Trophoblast cell (in vitro differentiated cells and primary cell): ENCODE results near the gene ZNF397. TPM values are rescaled to one million over a fixed set of nuclear protein-coding genes. Genes with fewer than 3 reads are reported as not detected.
A peak's percentile ranks its signal among the peaks of the same experiment; 100 is the strongest.

ENCODE experiments used
- DNase-seq, 2 donors: peaks; one replicate each; pipeline ENCODE4 v3.0.0-alpha.2; 2016
- H2AFZ ChIP-seq: 2 replicates; pipeline ENCODE4 v1.6.1; 2013; ENCODE audit warnings: low read length, moderate library complexity, mild to moderate bottlenecking; ENCODE audit not compliant: insufficient read depth, poor library complexity
- H2AK5ac ChIP-seq: 2 replicates; pipeline ENCODE4 v1.6.1; 2013; ENCODE audit warnings: mild to moderate bottlenecking, low read length
- H2BK120ac ChIP-seq: 2 replicates; pipeline ENCODE4 v1.6.1; 2013; ENCODE audit warnings: low read length, mild to moderate bottlenecking, moderate library complexity; ENCODE audit not compliant: insufficient read depth, poor library complexity
- H2BK12ac ChIP-seq: 2 replicates; pipeline ENCODE4 v1.6.1; 2013; ENCODE audit warnings: mild to moderate bottlenecking, low read length, moderate library complexity
- H2BK5ac ChIP-seq: 2 replicates; pipeline ENCODE4 v1.6.1; 2013; ENCODE audit warnings: low read length, low read depth, moderate library complexity, mild to moderate bottlenecking; ENCODE audit not compliant: poor library complexity
- H3K14ac ChIP-seq: 2 replicates; pipeline ENCODE4 v1.6.1; 2013; ENCODE audit warnings: mild to moderate bottlenecking, low read length
- H3K18ac ChIP-seq: 2 replicates; pipeline ENCODE4 v1.6.1; 2013; ENCODE audit warnings: mild to moderate bottlenecking, low read length
- H3K23ac ChIP-seq: 2 replicates; pipeline ENCODE4 v1.6.1; 2013; ENCODE audit warnings: low read length
- H3K27ac ChIP-seq: 2 replicates; pipeline ENCODE4 v1.5.1; 2013; ENCODE audit warnings: low read depth, mild to moderate bottlenecking, inconsistent platforms, low read length, moderate library complexity
- H3K27me3 ChIP-seq: 2 replicates; pipeline ENCODE4 v1.6.1; 2013; ENCODE audit warnings: inconsistent platforms, mild to moderate bottlenecking, low read length, moderate library complexity; ENCODE audit not compliant: insufficient read depth
- H3K36me3 ChIP-seq, 2 experiments: 1 replicate in 1 of 2; 2 replicates in 1 of 2; pipeline ENCODE4 v1.6.1; 2013; ENCODE audit warnings: low read length in 2 of 2, mild to moderate bottlenecking in 2 of 2, moderate library complexity in 1 of 2; ENCODE audit not compliant: insufficient read depth in 2 of 2, control insufficient read depth in 1 of 2
- H3K4ac ChIP-seq: 2 replicates; pipeline ENCODE4 v1.6.1; 2013; ENCODE audit warnings: low read depth, mild to moderate bottlenecking, low read length, moderate library complexity
- H3K4me1 ChIP-seq, 2 experiments: 1 replicate in 1 of 2; 2 replicates in 1 of 2; pipeline ENCODE4 v1.6.1; 2013; ENCODE audit warnings: low read length in 2 of 2, mild to moderate bottlenecking in 2 of 2, moderate library complexity in 1 of 2; ENCODE audit not compliant: insufficient read depth in 2 of 2, control insufficient read depth in 1 of 2
- H3K4me2 ChIP-seq: 2 replicates; pipeline ENCODE4 v1.6.1; 2013; ENCODE audit warnings: inconsistent platforms, mild to moderate bottlenecking, low read length, moderate library complexity
- H3K4me3 ChIP-seq: 2 replicates; pipeline ENCODE4 v1.5.1; 2013; ENCODE audit warnings: mild to moderate bottlenecking, low read depth, low read length, inconsistent platforms
- H3K79me1 ChIP-seq: one replicate; pipeline ENCODE4 v1.6.1; 2013; ENCODE audit warnings: low read length
- H3K79me2 ChIP-seq: 2 replicates; pipeline ENCODE4 v1.6.1; 2013; ENCODE audit warnings: low read length, mild to moderate bottlenecking; ENCODE audit not compliant: control insufficient read depth, insufficient read depth, poor library complexity
- H3K9ac ChIP-seq: 2 replicates; pipeline ENCODE4 v1.6.1; 2013; ENCODE audit warnings: mild to moderate bottlenecking, low read length
- H3K9me3 ChIP-seq: 2 replicates; pipeline ENCODE4 v1.6.1; 2013; ENCODE audit warnings: low read depth, mild to moderate bottlenecking, control low read depth, inconsistent platforms, low read length; ENCODE audit not compliant: insufficient read depth
- H4K12ac ChIP-seq: 2 replicates; pipeline ENCODE4 v1.6.1; 2013; ENCODE audit warnings: low read depth, mild to moderate bottlenecking, low read length, moderate library complexity
- H4K8ac ChIP-seq: 2 replicates; pipeline ENCODE4 v1.6.1; 2013; ENCODE audit warnings: low read depth, mild to moderate bottlenecking, low read length, moderate library complexity
- H4K91ac ChIP-seq: one replicate; pipeline ENCODE4 v1.6.1; 2013; ENCODE audit warnings: low read depth, mild to moderate bottlenecking, low read length, moderate library complexity
- WGBS: extraction: QIAGEN DNeasy Blood & Tissue Kit; methylation state at CpG from one replicate; pipeline ENCODE4 v1.1.7; 2013; ENCODE audit warnings: missing lambda C conversion rate; ENCODE audit not compliant: insufficient read length, insufficient coverage; ENCODE audit errors: extremely low coverage; 5-methylcytosine and 5-hydroxymethylcytosine counted together
- polyA plus RNA-seq: library from polyadenylated mRNA; stranded (reverse); fragments of 200-250 nt; gene quantifications from 2 replicates; pipeline ENCODE4 v1.2.3, GENCODE V29; 2013

Gene ZNF397
- 7.0 and 8.2 TPM in 2 replicates for polyA plus RNA-seq

- Histone ChIP-seq H3K9ac (peak within 1 kb of the TSS; percentile 96), H2BK12ac (no peak within 1 kb of the TSS), H2AK5ac (no peak within 1 kb of the TSS), H3K79me1 (peaks cover 5% of the 10 kb centered on the region), H3K4me2 (peak within 1 kb of the TSS; percentile 71), H3K4ac (no peak within 1 kb of the TSS), H3K36me3 (peaks cover 3 to 17% of the 10 kb centered on the region in 2 experiments), H3K4me1 (peaks cover 0 to 2% of the 10 kb centered on the region in 2 experiments), H2BK5ac (peak within 1 kb of the TSS; percentile 34), H3K79me2 (no peaks in the 10 kb centered on the region), H3K18ac (peak within 1 kb of the TSS; percentile 60), H3K14ac (peak within 1 kb of the TSS; percentile 56), H3K27me3 (no peaks in the 10 kb centered on the region), H4K12ac (peak within 1 kb of the TSS; percentile 57), H2BK120ac (peak within 1 kb of the TSS; percentile 35), H2AFZ (peak within 1 kb of the TSS; percentile 73), H3K4me3 (peak within 1 kb of the TSS; percentile 89), H4K91ac (peak within 1 kb of the TSS; percentile 71), H3K9me3 (no peaks in the 10 kb centered on the region), H4K8ac (peak within 1 kb of the TSS; percentile 87), H3K23ac (no peak within 1 kb of the TSS), H3K27ac (peak within 1 kb of the TSS; percentile 98)
- peak; percentile 96 to 98 for DNase-seq
- no CpG with 5 or more reads among the region's 60 CpGs for WGBS
Observed at GRCh38 chr18:35240664-35241447, at the start of gene ZNF397. Gene ZNF397, plus strand, starts transcription at chr18:35241034. Its CDS starts 1,437 bp downstream, at chr18:35242471.

- Histone ChIP-seq H3K4me1 (no peaks in the 10 kb centered on the region), H3K14ac (no peak overlapping the region), H2BK5ac (no peak overlapping the region), H2AFZ (no peak overlapping the region), H2BK12ac (no peak overlapping the region), H3K4me3 (no peak overlapping the region), H3K9me3 (no peaks in the 10 kb centered on the region), H3K27me3 (no peaks in the 10 kb centered on the region), H3K18ac (no peak overlapping the region), H3K23ac (no peak overlapping the region), H4K12ac (no peak overlapping the region), H3K9ac (no peak overlapping the region), H4K91ac (no peak overlapping the region), H3K36me3 (no peaks in the 10 kb centered on the region), H3K4ac (no peak overlapping the region), H2BK120ac (no peak overlapping the region), H3K27ac (no peak overlapping the region), H2AK5ac (no peak overlapping the region), H3K79me2 (no peaks in the 10 kb centered on the region), H3K79me1 (no peaks in the 10 kb centered on the region), H4K8ac (no peak overlapping the region), H3K4me2 (no peak overlapping the region)
- no peak for DNase-seq
- no CpG with 5 or more reads among the region's 5 CpGs for WGBS
Observed at GRCh38 chr18:35191698-35192025, 49.2 kb upstream of the ZNF397 start.

GRCh38 chr18:35192415-35192814 is 48.4 kb upstream of the ZNF397 start:
- Histone ChIP-seq H4K91ac (no peak overlapping the region), H4K8ac (no peak overlapping the region), H3K23ac (no peak overlapping the region), H3K9ac (no peak overlapping the region), H2BK120ac (no peak overlapping the region), H4K12ac (no peak overlapping the region), H3K36me3 (no peaks in the 10 kb centered on the region), H3K79me2 (no peaks in the 10 kb centered on the region), H3K18ac (no peak overlapping the region), H3K27me3 (no peaks in the 10 kb centered on the region), H3K4me3 (no peak overlapping the region), H3K4me1 (no peaks in the 10 kb centered on the region), H2BK12ac (no peak overlapping the region), H3K4me2 (no peak overlapping the region), H3K4ac (no peak overlapping the region), H3K14ac (no peak overlapping the region), H2AK5ac (no peak overlapping the region), H3K27ac (no peak overlapping the region), H2BK5ac (no peak overlapping the region), H3K9me3 (no peaks in the 10 kb centered on the region), H2AFZ (no peak overlapping the region), H3K79me1 (no peaks in the 10 kb centered on the region)
- DNase-seq = no peak
- no CpG with 5 or more reads among the region's 4 CpGs for WGBS

- H3K4ac ChIP-seq = no peak overlapping the region
- no peaks in the 10 kb centered on the region for H3K4me1 ChIP-seq
- H3K9me3 ChIP-seq = no peaks in the 10 kb centered on the region
- H4K91ac ChIP-seq = no peak overlapping the region
- no peak overlapping the region for H3K27ac ChIP-seq
- H3K36me3 ChIP-seq = no peaks in the 10 kb centered on the region
- H4K12ac ChIP-seq = no peak overlapping the region
- no peaks in the 10 kb centered on the region for H3K79me2 ChIP-seq
- H3K9ac ChIP-seq = no peak overlapping the region
- no peaks in the 10 kb centered on the region for H3K79me1 ChIP-seq
- H2BK5ac ChIP-seq = no peak overlapping the region
- no peak overlapping the region for H3K4me2 ChIP-seq
- no peak overlapping the region for H2BK12ac ChIP-seq
- no peak overlapping the region for H2AK5ac ChIP-seq
- no peak overlapping the region for H3K18ac ChIP-seq
- H4K8ac ChIP-seq = no peak overlapping the region
- no peak overlapping the region for H3K23ac ChIP-seq
- no peak overlapping the region for H2AFZ ChIP-seq
- no CpG with 5 or more reads among the region's 1 CpG for WGBS
- H3K4me3 ChIP-seq = no peak overlapping the region
- DNase-seq = no peak
- no peaks in the 10 kb centered on the region for H3K27me3 ChIP-seq
- H2BK120ac ChIP-seq = no peak overlapping the region
- H3K14ac ChIP-seq = no peak overlapping the region
Observed at GRCh38 chr18:35193316-35193715, 47.5 kb upstream of the ZNF397 start.
